Panc1 (cell line): Measurements from ENCODE around the gene FAM76B. TPM values are rescaled to one million over a fixed set of nuclear protein-coding genes. Genes with fewer than 3 reads are reported as not detected.

Experiments
- ATAC-seq: fragments of 200-7000 bp; cut with Tn5 transposase; 2 replicates; pipeline ENCODE4 v1.9.1; 2020; ENCODE audit warnings: mild to moderate bottlenecking, moderate library complexity
- BruUV-seq: library from RNA; stranded (reverse); fragments of 400-500 nt; replicated peaks from 2 replicates; lab custom pipeline; 2021; lab: Mats Ljungman, UMichigan
- CTCF ChIA-PET: fragments of 300-600 bp; sonication (Branson Sonifier 250); formaldehyde crosslinking; loops from one replicate; lab custom pipeline; 2022; ENCODE audit warnings: antibody characterized with exemption; lab: Charles Lee
- POLR2A ChIA-PET: fragments of 300-600 bp; sonication (Branson Sonifier 250); formaldehyde crosslinking; loops from one replicate; lab custom pipeline; 2022; ENCODE audit warnings: antibody characterized with exemption; lab: Charles Lee
- DNase-seq: peaks from one replicate; pipeline ENCODE4 v3.0.0-alpha.2; 2010; ENCODE audit warnings: low read depth, low spot score
- H3K27ac ChIP-seq: 2 replicates; pipeline ENCODE4 v1.5.1; 2011; ENCODE audit warnings: mild to moderate bottlenecking, low read length, inconsistent platforms
- H3K27me3 ChIP-seq: fragments of 200-500 bp; sonication (Bioruptor generic); 2 replicates; pipeline ENCODE4 v1.6.0; 2014; ENCODE audit warnings: low read length, inconsistent platforms; ENCODE audit not compliant: control insufficient read depth, insufficient read depth
- H3K36me3 ChIP-seq: fragments of 200-500 bp; sonication (Bioruptor generic); 2 replicates; pipeline ENCODE4 v1.5.1; 2014; ENCODE audit warnings: inconsistent platforms, mild to moderate bottlenecking, low read length, moderate library complexity; ENCODE audit not compliant: control insufficient read depth, insufficient read depth
- H3K4me1 ChIP-seq: 2 replicates; pipeline ENCODE4 v1.5.1; 2011; ENCODE audit warnings: inconsistent platforms, mild to moderate bottlenecking, low read length, moderate library complexity; ENCODE audit not compliant: control insufficient read depth, insufficient read depth
- H3K4me3 ChIP-seq, 2 experiments: 2 replicates each; pipeline ENCODE4 v1.5.1; 2011 to 2012; ENCODE audit warnings: low read depth in 2 of 2, low read length in 2 of 2, mild to moderate bottlenecking in 2 of 2, inconsistent platforms in 1 of 2, moderate library complexity in 1 of 2
- H3K9me3 ChIP-seq: fragments of 200-500 bp; sonication (Bioruptor generic); 2 replicates; pipeline ENCODE4 v1.5.1; 2014; ENCODE audit warnings: low read depth, mild to moderate bottlenecking, inconsistent platforms, low read length, moderate library complexity; ENCODE audit not compliant: control insufficient read depth, insufficient read depth
- POLR2AphosphoS5 ChIP-seq: IDR thresholded peaks from 2 replicates; pipeline ENCODE4 v1.6.1; 2012; ENCODE audit warnings: mild to moderate bottlenecking, low read depth, low read length, moderate library complexity
- SIN3A ChIP-seq: IDR thresholded peaks from 2 replicates; pipeline ENCODE4 v1.6.1; 2012; ENCODE audit warnings: low read depth, mild to moderate bottlenecking, low read length, moderate library complexity, borderline replicate concordance; ENCODE audit not compliant: insufficient read depth
- TCF7L2 ChIP-seq: IDR thresholded peaks from 2 replicates; pipeline ENCODE4 v1.6.1; 2011; ENCODE audit warnings: mild to moderate bottlenecking, low read depth, low read length, inconsistent platforms
- in situ Hi-C: cut with HindIII; loops from 2 replicates; pipeline ENCODE4 v1.10.0; 2016; ENCODE audit warnings: low sequenced_read_pairs, low pct_unique_long_range_greater_than_20kb
- intact Hi-C: fragments of 100-400 bp; cut with micrococcal nuclease; formaldehyde crosslinking; loops from one replicate; pipeline ENCODE4 v1.10.0; 2022; ENCODE audit not compliant: unreplicated experiment
- total RNA-seq: library from RNA; stranded (reverse); gene quantifications from one replicate; pipeline ENCODE4 v1.2.1, GENCODE V29; 2021; ENCODE audit not compliant: unreplicated experiment
- TF ChIP-seq, protein P1 (sequence below), 2 experiments: IDR thresholded peaks; 2 replicates each; pipeline ENCODE4 v1.6.1; 2011 to 2012; ENCODE audit warnings: low read depth in 2 of 2, control low read depth in 1 of 2, low read length in 1 of 2, mild to moderate bottlenecking in 1 of 2, moderate library complexity in 1 of 2; ENCODE audit not compliant: insufficient read depth in 1 of 2
- TF ChIP-seq, protein P2 (sequence below): fragments of 450-650 bp; IDR thresholded peaks from 2 replicates; pipeline ENCODE4 v1.5.1; 2017; ENCODE audit warnings: mild to moderate bottlenecking

Gene FAM76B
- total RNA-seq, 1 experiment from 2014 or later = 31.2 TPM

DNA sequence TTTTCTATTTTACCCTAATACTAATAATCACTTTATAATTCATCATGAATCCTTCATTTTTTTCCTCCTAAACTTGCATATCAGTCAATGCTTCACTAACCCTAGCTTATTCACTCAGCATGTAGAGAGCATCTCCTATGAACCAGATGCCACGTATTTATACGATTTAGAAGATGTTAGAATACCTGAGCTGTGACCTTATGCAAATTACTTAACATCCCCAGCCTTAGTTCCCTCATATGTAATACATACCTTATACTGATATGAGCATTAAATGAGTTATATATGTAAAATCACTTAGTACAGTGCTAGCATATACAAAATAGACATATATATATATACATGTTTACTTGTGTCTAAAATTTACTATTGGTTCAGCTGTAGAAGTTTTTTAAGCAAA lies 9.0 kb downstream of the FAM76B start:
- ChIA-PET CTCF (no interaction called here), POLR2A (no interaction called here)
- TF ChIP-seq POLR2AphosphoS5 (no peak), SIN3A (no peak), TCF7L2 (no peak)
- TF ChIP-seq, protein P1, sequence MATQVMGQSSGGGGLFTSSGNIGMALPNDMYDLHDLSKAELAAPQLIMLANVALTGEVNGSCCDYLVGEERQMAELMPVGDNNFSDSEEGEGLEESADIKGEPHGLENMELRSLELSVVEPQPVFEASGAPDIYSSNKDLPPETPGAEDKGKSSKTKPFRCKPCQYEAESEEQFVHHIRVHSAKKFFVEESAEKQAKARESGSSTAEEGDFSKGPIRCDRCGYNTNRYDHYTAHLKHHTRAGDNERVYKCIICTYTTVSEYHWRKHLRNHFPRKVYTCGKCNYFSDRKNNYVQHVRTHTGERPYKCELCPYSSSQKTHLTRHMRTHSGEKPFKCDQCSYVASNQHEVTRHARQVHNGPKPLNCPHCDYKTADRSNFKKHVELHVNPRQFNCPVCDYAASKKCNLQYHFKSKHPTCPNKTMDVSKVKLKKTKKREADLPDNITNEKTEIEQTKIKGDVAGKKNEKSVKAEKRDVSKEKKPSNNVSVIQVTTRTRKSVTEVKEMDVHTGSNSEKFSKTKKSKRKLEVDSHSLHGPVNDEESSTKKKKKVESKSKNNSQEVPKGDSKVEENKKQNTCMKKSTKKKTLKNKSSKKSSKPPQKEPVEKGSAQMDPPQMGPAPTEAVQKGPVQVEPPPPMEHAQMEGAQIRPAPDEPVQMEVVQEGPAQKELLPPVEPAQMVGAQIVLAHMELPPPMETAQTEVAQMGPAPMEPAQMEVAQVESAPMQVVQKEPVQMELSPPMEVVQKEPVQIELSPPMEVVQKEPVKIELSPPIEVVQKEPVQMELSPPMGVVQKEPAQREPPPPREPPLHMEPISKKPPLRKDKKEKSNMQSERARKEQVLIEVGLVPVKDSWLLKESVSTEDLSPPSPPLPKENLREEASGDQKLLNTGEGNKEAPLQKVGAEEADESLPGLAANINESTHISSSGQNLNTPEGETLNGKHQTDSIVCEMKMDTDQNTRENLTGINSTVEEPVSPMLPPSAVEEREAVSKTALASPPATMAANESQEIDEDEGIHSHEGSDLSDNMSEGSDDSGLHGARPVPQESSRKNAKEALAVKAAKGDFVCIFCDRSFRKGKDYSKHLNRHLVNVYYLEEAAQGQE (IDR thresholded peaks at IDR 0.05; ENCODE audit: insufficient read depth in 1 of 2, low read depth in 2 of 2, low read length in 1 of 2) = no peak
- TF ChIP-seq, protein P2, sequence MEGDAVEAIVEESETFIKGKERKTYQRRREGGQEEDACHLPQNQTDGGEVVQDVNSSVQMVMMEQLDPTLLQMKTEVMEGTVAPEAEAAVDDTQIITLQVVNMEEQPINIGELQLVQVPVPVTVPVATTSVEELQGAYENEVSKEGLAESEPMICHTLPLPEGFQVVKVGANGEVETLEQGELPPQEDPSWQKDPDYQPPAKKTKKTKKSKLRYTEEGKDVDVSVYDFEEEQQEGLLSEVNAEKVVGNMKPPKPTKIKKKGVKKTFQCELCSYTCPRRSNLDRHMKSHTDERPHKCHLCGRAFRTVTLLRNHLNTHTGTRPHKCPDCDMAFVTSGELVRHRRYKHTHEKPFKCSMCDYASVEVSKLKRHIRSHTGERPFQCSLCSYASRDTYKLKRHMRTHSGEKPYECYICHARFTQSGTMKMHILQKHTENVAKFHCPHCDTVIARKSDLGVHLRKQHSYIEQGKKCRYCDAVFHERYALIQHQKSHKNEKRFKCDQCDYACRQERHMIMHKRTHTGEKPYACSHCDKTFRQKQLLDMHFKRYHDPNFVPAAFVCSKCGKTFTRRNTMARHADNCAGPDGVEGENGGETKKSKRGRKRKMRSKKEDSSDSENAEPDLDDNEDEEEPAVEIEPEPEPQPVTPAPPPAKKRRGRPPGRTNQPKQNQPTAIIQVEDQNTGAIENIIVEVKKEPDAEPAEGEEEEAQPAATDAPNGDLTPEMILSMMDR = no peak
- BruUV-seq = no TSS peak
- no peak for ATAC-seq
- no peaks in the 10 kb centered on the region for H3K27me3 ChIP-seq
- H3K36me3 ChIP-seq = peaks cover 86% of the 10 kb centered on the region
- H3K4me1 ChIP-seq = no peaks in the 10 kb centered on the region
- H3K27ac ChIP-seq = no peak overlapping the region
- in situ Hi-C loops (no loop called here), intact Hi-C loops (loop anchor here (10.0 kb wide), 1 partner anchor 1236 kb away; the partner anchor contains the start of gene FUT4)
- H3K9me3 ChIP-seq = no peaks in the 10 kb centered on the region
- H3K4me3 ChIP-seq = no peak overlapping the region
- DNase-seq = no peak

DNA sequence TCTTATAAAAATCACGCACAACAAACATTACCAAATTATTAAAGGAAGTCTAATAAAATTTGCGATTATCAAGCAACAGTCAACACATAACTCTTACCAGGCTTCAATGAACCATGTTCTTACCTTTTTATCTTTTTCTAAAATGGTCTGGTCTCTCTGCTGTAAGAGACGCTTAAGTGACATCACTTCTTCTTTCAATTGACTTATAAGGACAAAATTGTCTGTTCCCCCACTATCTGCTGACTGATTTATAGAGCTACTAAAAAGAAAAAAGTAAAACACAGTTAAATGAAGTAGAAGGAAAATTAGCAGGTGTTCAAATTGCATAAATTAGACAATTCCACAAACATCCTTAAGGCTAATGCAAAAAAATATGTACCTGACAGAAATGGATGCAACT lies 10.9 kb downstream of the FAM76B start:
- TF ChIP-seq, protein P2 = no peak
- H3K9me3 ChIP-seq = no peaks in the 10 kb centered on the region
- BruUV-seq = no TSS peak
- peaks cover 97% of the 10 kb centered on the region for H3K36me3 ChIP-seq
- no peak overlapping the region for H3K4me3 ChIP-seq
- no peaks in the 10 kb centered on the region for H3K27me3 ChIP-seq
- ChIA-PET POLR2A (no interaction called here), CTCF (no interaction called here)
- no peak for DNase-seq
- intact Hi-C loops (no loop called here), in situ Hi-C loops (no loop called here)
- no peak for ATAC-seq
- H3K27ac ChIP-seq = no peak overlapping the region
- no peaks in the 10 kb centered on the region for H3K4me1 ChIP-seq

DNA sequence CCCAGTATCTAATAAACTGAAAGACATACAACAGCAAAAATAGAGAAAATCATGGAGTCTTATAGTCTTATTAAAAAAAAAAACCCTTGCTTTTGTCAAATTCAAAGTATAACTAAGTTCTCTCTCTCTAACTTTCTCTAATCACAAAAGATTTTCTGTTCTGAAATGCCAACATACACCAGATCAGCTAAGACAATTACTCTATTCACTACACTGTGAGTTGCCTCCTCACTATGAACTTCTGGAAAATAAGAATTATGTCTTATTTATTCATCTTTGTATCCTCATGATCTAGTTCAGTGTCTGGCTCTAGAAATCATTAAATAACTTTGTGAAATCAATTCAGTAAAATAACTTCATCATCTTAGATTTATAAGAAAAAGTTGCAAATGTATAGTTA lies 12.7 kb downstream of the FAM76B start:
- ChIA-PET POLR2A (no interaction called here), CTCF (no interaction called here)
- TF ChIP-seq TCF7L2 (no peak), SIN3A (no peak), POLR2AphosphoS5 (no peak)
- TF ChIP-seq, protein P1 (IDR thresholded peaks at IDR 0.05; ENCODE audit: insufficient read depth in 1 of 2, low read depth in 2 of 2, low read length in 1 of 2) = no peak
- TF ChIP-seq, protein P2 = no peak
- Histone ChIP-seq H3K4me3 (no peak overlapping the region), H3K27ac (no peak overlapping the region), H3K27me3 (no peaks in the 10 kb centered on the region), H3K4me1 (no peaks in the 10 kb centered on the region), H3K9me3 (no peaks in the 10 kb centered on the region), H3K36me3 (peaks cover 99% of the 10 kb centered on the region)
- DNase-seq (no peak), ATAC-seq (no peak)
- in situ Hi-C loops (no loop called here), intact Hi-C loops (no loop called here)
- BruUV-seq = no TSS peak
